Measurements from ENCODE around the gene IL37.

Gene IL37

GRCh38 chr2:112869258-112869842 is 41.6 kb upstream of the IL37 start (continued):
- TF ChIP-seq, protein P1, sequence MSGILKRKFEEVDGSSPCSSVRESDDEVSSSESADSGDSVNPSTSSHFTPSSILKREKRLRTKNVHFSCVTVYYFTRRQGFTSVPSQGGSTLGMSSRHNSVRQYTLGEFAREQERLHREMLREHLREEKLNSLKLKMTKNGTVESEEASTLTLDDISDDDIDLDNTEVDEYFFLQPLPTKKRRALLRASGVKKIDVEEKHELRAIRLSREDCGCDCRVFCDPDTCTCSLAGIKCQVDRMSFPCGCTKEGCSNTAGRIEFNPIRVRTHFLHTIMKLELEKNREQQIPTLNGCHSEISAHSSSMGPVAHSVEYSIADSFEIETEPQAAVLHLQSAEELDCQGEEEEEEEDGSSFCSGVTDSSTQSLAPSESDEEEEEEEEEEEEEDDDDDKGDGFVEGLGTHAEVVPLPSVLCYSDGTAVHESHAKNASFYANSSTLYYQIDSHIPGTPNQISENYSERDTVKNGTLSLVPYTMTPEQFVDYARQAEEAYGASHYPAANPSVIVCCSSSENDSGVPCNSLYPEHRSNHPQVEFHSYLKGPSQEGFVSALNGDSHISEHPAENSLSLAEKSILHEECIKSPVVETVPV (CRISPR knock-in tag; IDR thresholded peaks at IDR 0.05) = no peak
- TF ChIP-seq GLIS3 (CRISPR knock-in tag; IDR thresholded peaks at IDR 0.05) (no peak), BACH2 (CRISPR knock-in tag; IDR thresholded peaks at IDR 0.05; ENCODE audit: borderline replicate concordance) (no peak), OSR1 (CRISPR knock-in tag; IDR thresholded peaks at IDR 0.05) (no peak), ZNF8 (CRISPR knock-in tag; IDR thresholded peaks at IDR 0.05) (no peak)

DNA sequence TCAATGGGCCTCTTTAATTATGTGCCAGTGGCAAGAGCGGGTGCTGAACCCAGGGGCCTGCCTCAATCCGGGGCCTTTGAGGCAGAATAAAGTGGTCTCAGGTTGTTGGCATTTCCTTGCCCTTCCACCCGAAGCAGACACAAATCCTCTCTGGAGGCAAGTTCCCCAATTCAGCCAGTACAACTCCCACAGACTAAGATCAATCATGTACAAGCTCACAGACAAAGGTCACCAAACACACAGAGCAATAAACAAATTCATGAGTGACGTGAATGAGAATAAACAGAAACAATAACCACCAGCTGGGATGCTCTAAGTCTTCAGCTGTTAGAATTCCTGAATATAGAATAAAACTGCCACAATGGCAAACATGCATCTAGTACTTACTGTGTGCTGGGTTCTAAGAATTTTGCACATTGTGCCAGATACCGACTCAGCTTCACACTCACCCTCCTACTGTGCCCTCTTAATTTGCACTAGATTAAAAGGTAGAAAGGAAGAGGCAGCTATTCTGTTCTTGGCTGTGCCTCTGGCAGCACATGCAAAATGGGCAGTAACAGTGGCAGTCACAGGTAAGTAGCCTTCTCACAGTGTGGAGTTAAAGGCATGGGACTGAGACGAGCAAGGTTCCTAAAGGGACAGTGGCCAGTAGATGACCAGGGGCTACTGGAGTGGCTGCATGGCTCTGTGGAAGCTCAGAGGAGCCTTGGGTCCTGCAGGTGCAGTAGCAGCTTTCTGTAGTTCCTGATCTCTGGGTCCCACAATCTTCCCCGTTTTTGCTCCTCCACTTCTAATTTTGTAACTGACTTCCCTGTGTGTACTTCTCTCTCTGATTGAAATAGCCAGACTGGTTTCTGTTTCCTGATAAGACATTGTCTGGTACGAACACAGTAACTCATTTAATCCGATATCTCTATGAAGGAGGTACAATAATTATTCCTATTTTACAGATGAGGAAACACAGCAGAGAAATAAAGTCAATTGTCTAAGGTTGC is 39.8 kb upstream of the IL37 start:
- no peak for ATAC-seq
- no peak for TF ChIP-seq SNAI2 (CRISPR knock-in tag; IDR thresholded peaks at IDR 0.05)
- TF ChIP-seq, protein P2, sequence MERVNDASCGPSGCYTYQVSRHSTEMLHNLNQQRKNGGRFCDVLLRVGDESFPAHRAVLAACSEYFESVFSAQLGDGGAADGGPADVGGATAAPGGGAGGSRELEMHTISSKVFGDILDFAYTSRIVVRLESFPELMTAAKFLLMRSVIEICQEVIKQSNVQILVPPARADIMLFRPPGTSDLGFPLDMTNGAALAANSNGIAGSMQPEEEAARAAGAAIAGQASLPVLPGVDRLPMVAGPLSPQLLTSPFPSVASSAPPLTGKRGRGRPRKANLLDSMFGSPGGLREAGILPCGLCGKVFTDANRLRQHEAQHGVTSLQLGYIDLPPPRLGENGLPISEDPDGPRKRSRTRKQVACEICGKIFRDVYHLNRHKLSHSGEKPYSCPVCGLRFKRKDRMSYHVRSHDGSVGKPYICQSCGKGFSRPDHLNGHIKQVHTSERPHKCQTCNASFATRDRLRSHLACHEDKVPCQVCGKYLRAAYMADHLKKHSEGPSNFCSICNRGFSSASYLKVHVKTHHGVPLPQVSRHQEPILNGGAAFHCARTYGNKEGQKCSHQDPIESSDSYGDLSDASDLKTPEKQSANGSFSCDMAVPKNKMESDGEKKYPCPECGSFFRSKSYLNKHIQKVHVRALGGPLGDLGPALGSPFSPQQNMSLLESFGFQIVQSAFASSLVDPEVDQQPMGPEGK (CRISPR knock-in tag; IDR thresholded peaks at IDR 0.05; ENCODE audit: borderline replicate concordance) = no peak
- TF ChIP-seq ESRRG (CRISPR knock-in tag; IDR thresholded peaks at IDR 0.05) = no peak
- TF ChIP-seq CSDC2 (CRISPR knock-in tag; IDR thresholded peaks at IDR 0.05) = no peak
- no peak for TF ChIP-seq ZNF565 (CRISPR knock-in tag; conservative IDR thresholded peaks at IDR 0.05; ENCODE audit: low read depth)
- no peak for TF ChIP-seq ZNF70 (CRISPR knock-in tag; IDR thresholded peaks at IDR 0.05)
- TF ChIP-seq, protein P3, sequence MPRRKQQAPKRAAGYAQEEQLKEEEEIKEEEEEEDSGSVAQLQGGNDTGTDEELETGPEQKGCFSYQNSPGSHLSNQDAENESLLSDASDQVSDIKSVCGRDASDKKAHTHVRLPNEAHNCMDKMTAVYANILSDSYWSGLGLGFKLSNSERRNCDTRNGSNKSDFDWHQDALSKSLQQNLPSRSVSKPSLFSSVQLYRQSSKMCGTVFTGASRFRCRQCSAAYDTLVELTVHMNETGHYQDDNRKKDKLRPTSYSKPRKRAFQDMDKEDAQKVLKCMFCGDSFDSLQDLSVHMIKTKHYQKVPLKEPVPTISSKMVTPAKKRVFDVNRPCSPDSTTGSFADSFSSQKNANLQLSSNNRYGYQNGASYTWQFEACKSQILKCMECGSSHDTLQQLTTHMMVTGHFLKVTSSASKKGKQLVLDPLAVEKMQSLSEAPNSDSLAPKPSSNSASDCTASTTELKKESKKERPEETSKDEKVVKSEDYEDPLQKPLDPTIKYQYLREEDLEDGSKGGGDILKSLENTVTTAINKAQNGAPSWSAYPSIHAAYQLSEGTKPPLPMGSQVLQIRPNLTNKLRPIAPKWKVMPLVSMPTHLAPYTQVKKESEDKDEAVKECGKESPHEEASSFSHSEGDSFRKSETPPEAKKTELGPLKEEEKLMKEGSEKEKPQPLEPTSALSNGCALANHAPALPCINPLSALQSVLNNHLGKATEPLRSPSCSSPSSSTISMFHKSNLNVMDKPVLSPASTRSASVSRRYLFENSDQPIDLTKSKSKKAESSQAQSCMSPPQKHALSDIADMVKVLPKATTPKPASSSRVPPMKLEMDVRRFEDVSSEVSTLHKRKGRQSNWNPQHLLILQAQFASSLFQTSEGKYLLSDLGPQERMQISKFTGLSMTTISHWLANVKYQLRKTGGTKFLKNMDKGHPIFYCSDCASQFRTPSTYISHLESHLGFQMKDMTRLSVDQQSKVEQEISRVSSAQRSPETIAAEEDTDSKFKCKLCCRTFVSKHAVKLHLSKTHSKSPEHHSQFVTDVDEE (CRISPR knock-in tag; IDR thresholded peaks at IDR 0.05) = no peak

DNA sequence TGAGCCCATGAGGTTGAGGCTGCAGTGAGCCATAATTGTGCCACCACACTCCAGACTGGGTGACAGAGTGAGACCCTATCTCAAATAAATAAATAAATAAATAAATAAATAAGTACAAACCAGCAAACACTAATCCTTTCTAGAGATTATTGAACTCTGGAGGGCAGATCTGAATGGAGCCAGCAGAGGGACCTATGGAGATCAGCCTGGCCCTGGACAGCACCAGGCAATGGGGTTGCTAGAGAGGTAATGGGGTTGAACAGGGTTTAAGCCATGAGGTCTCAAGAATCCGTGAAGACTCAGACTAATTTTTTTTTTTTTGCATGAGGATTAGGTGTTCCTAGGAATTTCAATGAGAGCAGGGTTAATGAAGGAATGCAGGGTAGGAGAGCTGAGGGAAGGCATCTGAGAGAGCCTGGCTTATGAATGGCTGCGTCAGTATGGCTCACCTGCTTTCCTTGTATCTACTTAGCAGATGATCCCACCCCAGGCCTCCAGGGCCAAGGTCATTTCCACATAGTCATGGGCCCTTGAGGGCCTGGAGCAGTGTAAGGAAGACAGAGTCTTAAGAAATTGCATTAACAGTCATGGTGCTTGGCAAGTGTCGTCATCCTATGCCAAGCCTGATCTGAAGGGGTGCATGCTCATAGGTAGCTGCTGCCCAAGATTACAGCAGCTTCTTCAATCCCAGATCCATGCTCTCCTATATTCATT is 34.6 kb upstream of the IL37 start:
- TF ChIP-seq, protein P4, sequence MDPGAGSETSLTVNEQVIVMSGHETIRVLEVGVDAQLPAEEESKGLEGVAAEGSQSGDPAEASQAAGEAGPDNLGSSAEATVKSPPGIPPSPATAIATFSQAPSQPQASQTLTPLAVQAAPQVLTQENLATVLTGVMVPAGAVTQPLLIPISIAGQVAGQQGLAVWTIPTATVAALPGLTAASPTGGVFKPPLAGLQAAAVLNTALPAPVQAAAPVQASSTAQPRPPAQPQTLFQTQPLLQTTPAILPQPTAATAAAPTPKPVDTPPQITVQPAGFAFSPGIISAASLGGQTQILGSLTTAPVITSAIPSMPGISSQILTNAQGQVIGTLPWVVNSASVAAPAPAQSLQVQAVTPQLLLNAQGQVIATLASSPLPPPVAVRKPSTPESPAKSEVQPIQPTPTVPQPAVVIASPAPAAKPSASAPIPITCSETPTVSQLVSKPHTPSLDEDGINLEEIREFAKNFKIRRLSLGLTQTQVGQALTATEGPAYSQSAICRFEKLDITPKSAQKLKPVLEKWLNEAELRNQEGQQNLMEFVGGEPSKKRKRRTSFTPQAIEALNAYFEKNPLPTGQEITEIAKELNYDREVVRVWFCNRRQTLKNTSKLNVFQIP (CRISPR knock-in tag; IDR thresholded peaks at IDR 0.05; ENCODE audit: borderline replicate concordance, low read depth) = no peak
- TF ChIP-seq ZC3H10 (CRISPR knock-in tag; IDR thresholded peaks at IDR 0.05) (no peak), PPARA (CRISPR knock-in tag; IDR thresholded peaks at IDR 0.05; ENCODE audit: borderline replicate concordance) (no peak), TOX (CRISPR knock-in tag; IDR thresholded peaks at IDR 0.05; ENCODE audit: borderline replicate concordance) (no peak), ESRRG (CRISPR knock-in tag; IDR thresholded peaks at IDR 0.05) (no peak), ZNF565 (CRISPR knock-in tag; conservative IDR thresholded peaks at IDR 0.05; ENCODE audit: low read depth) (no peak), SNAI2 (CRISPR knock-in tag; IDR thresholded peaks at IDR 0.05) (no peak), RARB (CRISPR knock-in tag; IDR thresholded peaks at IDR 0.05) (no peak), BACH2 (CRISPR knock-in tag; IDR thresholded peaks at IDR 0.05; ENCODE audit: borderline replicate concordance) (no peak), ZFP30 (CRISPR knock-in tag; IDR thresholded peaks at IDR 0.05) (no peak), OSR1 (CRISPR knock-in tag; IDR thresholded peaks at IDR 0.05) (no peak), ARNTL (CRISPR knock-in tag; IDR thresholded peaks at IDR 0.05; ENCODE audit: borderline replicate concordance, low read depth) (no peak)
- TF ChIP-seq, protein P5, sequence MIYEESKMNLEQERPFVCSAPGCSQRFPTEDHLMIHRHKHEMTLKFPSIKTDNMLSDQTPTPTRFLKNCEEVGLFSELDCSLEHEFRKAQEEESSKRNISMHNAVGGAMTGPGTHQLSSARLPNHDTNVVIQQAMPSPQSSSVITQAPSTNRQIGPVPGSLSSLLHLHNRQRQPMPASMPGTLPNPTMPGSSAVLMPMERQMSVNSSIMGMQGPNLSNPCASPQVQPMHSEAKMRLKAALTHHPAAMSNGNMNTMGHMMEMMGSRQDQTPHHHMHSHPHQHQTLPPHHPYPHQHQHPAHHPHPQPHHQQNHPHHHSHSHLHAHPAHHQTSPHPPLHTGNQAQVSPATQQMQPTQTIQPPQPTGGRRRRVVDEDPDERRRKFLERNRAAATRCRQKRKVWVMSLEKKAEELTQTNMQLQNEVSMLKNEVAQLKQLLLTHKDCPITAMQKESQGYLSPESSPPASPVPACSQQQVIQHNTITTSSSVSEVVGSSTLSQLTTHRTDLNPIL (CRISPR knock-in tag; IDR thresholded peaks at IDR 0.05; ENCODE audit: low read depth) = no peak
- TF ChIP-seq, protein P1 (CRISPR knock-in tag; IDR thresholded peaks at IDR 0.05) = no peak
- no peak for ATAC-seq

All from SK-N-SH treated with all-trans-retinoic acid at 6 μM for 48 hours (cell line).